Thyroid gland (tissue), 4 donors: Measurements from ENCODE around the gene PKNOX2.

Experiments
- POLR2A ChIP-seq, 2 donors: fragments of 450-650 bp; IDR thresholded peaks; one replicate each; pipeline ENCODE4 v1.6.1; 2017; ENCODE audit warnings: antibody characterized with exemption in 2 of 2, mild to moderate bottlenecking in 2 of 2, moderate library complexity in 1 of 2
- TF ChIP-seq, protein P1 (sequence below), 6 experiments: fragments of 200-600 bp in 3 of 6; fragments of 450-650 bp in 3 of 6; sonication (generic) in 3 of 6; IDR thresholded peaks; one replicate each; pipeline ENCODE4 v1.5.1; 2016 to 2019; ENCODE audit warnings: antibody characterized with exemption in 6 of 6, mild to moderate bottlenecking in 2 of 6, inconsistent platforms in 1 of 6, moderate library complexity in 1 of 6

DNA sequence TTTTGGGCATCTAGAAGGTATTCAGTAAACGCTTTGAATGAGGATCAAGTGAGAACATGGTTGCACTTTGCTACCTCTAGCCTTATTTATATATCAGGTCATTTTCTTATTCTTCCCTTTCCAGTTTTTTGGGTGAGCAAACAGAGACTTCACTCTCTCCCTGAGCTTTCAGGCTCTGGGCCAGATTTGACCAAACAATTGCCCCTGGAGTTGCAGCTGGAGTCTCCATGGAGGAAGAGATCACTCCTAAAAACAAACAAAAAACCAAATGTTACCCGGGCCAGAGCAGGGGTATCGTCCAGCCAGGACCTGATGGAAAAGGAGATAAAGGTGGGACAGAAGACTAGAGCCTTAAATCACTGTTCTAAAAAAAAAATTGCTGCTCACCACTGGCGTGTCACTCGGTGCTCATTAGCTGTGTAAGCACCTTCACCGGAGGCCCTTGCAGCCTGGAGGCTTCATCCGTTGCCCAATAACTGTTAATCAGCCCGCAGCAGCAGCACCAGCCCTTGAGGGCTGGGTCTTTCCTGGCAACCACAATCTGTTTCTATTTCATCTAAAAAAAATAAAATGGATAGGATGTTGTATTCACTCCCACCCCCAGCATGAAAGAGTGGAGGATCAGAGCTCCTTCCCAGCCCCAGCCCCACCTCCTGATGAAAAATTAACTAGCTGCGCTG, 125.0 kb downstream of the PKNOX2 start:
- TF ChIP-seq POLR2A (IDR thresholded peaks at IDR 0.05) = no peak
- TF ChIP-seq, protein P1, sequence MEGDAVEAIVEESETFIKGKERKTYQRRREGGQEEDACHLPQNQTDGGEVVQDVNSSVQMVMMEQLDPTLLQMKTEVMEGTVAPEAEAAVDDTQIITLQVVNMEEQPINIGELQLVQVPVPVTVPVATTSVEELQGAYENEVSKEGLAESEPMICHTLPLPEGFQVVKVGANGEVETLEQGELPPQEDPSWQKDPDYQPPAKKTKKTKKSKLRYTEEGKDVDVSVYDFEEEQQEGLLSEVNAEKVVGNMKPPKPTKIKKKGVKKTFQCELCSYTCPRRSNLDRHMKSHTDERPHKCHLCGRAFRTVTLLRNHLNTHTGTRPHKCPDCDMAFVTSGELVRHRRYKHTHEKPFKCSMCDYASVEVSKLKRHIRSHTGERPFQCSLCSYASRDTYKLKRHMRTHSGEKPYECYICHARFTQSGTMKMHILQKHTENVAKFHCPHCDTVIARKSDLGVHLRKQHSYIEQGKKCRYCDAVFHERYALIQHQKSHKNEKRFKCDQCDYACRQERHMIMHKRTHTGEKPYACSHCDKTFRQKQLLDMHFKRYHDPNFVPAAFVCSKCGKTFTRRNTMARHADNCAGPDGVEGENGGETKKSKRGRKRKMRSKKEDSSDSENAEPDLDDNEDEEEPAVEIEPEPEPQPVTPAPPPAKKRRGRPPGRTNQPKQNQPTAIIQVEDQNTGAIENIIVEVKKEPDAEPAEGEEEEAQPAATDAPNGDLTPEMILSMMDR (IDR thresholded peaks at IDR 0.05) = no peak
